Stimulated activated CD4-positive, alpha-beta T cell treated with anti-CD3 and anti-CD28 coated beads, Interleukin-15, amount 100 ng/mL, for 1 hour (primary cell): ENCODE data around the gene HEPACAM.

Experiments
- DNase-seq, 2 donors: peaks; one replicate each; pipeline ENCODE4 v3.0.0-alpha.2; 2020; ENCODE audit warnings: low read depth in 1 of 2, low spot score in 1 of 2

Gene HEPACAM

GRCh38 chr11:124886978-124887666 lies 48.7 kb downstream of the HEPACAM start:
- DNase-seq, result no peak

GRCh38 chr11:124886476-124886875 lies 49.4 kb downstream of the HEPACAM start:
- DNase-seq, result no peak

- no peak for DNase-seq
These were observed 50.9 kb downstream of the HEPACAM start for GRCh38 chr11:124884869-124885479.

- DNase-seq, result no peak
These were observed 51.5 kb downstream of the HEPACAM start for GRCh38 chr11:124884340-124884739.

DNA sequence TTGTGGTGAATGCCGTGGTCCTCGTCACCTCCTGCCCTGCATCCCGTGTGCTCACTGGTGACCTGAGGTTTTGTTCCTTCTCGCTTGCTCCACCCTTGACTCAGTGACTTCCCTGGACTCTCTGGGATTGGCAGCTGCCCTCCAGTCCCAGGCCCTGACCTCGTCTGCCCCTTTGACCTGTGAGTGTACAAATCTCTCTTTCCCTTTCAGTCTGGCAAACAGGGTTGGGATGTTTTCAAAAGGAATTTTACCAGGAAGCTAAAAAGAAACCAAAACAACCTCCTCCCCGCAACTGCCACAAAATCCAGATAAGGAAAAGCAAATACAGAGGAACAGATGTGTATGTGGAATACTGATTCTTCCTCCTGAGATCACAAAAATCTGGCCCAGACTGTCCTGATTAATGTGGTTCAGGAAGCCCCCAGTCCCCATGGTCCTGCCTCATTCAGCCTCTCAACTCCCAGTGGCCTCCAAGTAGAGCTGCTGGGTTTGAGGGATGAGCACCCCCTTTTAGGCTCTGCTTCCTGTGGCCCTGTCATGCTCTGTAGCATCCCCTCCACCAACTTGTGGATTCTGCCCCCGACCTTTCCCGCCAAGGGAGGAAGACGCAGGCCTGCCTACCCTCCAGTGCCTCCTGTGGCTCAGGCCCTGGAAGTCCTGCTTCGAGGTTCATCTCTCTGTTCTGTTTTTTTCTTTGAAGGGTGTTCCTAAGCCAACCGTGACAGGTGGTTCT lies 53.3 kb downstream of the HEPACAM start:
- DNase-seq, result no peak

DNA sequence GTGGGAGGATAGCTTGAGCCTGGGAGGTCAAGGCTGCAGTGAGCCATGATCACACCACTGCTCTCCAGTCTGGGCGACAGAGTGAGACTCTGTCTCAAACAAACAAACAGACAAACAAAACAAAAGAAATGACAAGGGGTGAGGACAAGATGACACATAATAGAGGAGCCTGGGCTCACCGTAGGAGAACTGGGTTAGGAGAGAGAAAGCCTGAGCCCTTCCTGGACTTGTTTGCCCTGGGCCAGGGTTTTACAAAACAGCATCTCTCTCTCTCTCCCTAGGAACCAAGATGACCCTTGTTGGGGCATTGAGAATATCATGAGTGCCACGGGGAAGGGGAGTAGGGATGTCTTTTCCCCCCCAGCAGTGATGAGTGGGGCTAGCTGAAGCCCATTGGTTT lies 54.9 kb downstream of the HEPACAM start:
- no peak for DNase-seq

DNA sequence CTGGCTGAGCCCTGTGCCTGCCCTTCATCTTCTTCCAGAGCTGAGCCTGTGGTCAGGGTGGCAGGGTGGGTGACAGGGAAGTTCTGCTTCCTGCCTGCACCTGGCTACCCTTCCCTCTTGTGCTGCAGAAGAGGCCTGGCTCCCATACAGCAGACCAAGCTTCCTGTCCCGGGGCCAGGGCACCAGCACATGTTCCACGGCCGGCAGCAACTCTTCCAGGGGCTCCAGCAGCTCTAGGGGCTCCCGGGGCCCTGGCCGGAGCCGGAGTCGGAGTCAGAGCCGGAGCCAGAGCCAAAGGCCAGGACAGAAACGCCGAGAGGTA lies 55.6 kb downstream of the HEPACAM start:
- DNase-seq, result no peak

GRCh38 chr11:124879493-124880289 lies 56.2 kb downstream of the HEPACAM start:
- no peak for DNase-seq

DNA sequence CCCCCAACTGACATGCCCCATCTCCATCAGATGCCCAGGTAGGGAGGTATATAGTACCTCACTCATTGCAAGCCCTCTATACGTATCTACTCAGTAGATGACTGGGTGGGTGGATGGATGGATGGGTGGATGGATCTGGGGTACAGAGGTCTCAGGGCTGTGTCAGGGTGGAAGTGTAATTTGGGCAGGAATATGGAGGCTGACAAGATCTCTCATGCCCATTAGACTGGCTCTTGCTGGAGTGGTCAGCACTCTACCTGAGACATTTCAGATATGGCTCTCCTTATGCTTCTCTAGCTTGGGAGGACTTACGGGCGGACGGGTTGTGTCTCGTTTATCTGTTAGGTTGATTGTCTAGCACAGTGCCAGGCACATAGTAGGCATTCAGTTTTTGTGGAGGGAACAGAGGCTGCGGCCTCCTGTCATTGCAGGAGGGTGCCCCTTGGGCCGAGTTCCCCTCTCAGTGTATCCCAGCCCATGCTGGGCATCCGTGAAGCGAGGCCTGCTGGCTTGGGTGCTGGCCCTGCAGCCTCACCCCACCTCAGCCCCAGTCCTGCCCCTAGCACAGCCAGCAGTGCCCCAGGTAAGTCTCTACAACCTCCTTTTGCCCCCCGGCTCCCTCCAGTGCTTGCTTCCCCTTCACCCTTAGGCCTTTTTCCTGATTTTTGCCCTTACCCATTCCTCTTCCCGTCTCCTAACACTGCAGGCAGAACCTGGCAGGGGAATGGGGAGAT lies 56.9 kb downstream of the HEPACAM start:
- DNase-seq, result no peak

GRCh38 chr11:124877910-124878758 lies 57.7 kb downstream of the HEPACAM start:
- no peak for DNase-seq

DNA sequence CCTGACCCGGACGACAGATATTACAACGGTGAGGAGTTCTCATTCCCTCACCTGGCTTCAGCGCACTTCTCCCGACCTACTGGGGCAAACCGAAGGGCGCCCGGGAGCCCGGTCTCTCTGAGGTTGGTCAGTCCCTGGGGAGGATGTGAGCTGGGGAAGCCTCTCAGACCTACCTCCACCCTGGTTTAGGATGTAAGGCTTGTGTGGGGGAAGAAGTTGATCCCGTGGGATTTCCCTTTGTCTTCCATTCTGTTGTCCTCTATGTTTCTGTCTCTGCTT lies 58.3 kb downstream of the HEPACAM start:
- DNase-seq, result no peak

DNA sequence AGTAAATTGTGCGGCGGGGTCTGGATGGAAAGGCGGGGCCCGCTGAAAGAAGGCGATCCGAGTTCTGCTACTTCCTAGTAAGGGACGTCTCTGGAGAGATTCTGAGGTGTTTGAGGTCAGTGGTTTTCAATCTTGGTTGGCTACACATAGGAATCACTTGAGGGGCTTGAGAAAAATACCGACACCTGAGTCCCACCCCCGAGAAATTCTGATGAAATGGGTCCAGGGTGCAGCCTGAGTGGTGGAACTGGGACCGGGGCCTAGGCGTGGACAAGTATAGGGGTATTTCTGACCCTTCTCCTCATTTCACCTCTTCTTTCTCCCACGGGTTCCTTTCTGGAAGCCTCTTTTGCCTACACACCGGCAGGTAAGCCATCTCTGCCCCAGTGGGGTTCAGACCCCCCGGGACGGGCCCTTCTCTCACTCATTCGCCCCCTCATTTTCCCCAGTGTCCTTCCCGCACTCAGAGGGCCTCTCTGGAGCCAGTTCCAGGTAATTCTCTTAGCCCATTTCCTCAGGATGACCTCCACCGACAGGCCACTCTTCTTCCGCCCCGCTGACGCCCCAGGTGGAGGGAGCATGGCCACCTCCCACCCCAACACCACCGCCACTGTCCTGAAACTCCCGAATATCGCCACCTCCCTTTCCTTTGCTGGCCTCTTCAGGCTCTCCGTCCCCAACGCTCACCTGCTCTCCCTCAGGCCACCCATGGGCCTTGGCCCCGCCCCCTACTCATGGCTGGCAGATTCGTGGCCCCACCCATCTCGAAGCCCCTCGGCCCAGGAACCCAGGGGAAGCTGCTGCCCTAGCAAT lies 58.8 kb downstream of the HEPACAM start:
- DNase-seq, result no peak

- peak; percentile 54 to 70 for DNase-seq
These were observed 59.7 kb downstream of the HEPACAM start for GRCh38 chr11:124875943-124876817.

- no peak for DNase-seq
These were observed 60.4 kb downstream of the HEPACAM start for GRCh38 chr11:124875401-124875800.

GRCh38 chr11:124874571-124875255 lies 61.1 kb downstream of the HEPACAM start:
- no peak for DNase-seq

DNA sequence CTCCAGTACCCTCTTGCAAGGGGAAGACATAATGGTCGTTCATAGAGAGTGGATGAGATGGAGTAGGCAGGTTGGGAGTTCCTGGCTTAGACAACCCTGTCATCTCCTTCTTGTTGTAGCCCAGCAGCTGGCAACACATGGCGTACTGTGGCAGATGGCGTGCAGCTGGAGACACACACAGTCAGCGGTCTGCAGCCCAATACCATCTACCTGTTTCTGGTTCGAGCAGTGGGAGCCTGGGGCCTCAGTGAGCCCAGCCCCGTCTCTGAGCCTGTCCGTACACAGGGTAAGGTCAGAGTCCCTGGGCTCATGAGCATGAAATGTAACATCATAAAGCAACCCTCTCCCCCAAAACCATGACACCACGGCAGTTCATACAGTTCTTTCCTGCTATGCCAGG lies 61.9 kb downstream of the HEPACAM start:
- DNase-seq, result no peak

DNA sequence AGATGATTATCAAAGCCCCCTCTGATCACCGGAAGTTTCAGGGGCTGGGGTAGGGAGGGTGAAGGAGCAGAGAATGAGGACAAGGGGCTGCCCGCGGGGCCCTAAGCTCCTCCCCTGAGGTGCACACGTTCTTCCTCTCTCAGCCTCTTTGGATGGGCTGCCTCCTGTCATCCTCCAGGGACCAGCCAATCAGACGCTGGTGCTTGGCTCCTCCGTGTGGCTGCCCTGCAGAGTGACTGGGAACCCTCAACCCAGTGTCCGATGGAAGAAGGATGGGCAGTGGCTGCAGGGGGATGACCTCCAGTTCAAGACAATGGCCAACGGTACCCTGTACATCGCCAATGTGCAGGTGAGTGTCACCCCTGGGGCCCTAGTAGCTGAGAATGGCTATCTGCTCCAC lies 63.1 kb downstream of the HEPACAM start:
- no peak for DNase-seq

DNA sequence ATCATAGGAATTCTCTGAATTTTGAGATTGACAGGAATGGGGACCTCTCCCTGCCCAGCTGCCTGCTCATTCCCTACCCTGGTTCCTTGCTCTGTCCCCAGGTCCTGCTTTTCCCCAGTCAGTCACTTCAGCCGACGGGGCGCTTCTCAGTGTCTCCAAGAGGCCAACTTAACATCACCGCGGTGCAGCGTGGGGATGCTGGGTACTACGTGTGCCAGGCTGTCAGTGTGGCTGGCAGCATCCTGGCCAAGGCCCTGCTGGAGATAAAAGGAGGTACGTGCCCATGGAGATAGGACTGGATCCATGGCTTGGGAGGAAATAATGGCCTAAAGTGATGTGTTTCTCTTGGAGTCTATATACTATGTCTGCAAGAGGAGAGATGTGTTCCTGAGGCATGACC lies 63.6 kb downstream of the HEPACAM start:
- DNase-seq, result no peak
